ACC112 (cell line): Measurements from ENCODE around the gene ASAP2.

Source experiments
- H2AFZ ChIP-seq: fragments of 200-600 bp; sonication (generic); one replicate; pipeline ENCODE4 v1.6.0; 2017; ENCODE audit warnings: antibody characterized with exemption, low read length; ENCODE audit not compliant: unreplicated experiment
- H3K27ac ChIP-seq: fragments of 200-600 bp; sonication (generic); 2 replicates; pipeline ENCODE4 v1.5.1; 2014; ENCODE audit warnings: low read depth, mild to moderate bottlenecking, antibody characterized with exemption, low read length, moderate library complexity
- H3K27me3 ChIP-seq: fragments of 200-600 bp; sonication (generic); 2 replicates; pipeline ENCODE4 v1.6.1; 2014; ENCODE audit warnings: mild to moderate bottlenecking, antibody characterized with exemption, low read length, moderate library complexity, mixed read lengths; ENCODE audit not compliant: insufficient read depth
- H3K36me3 ChIP-seq: fragments of 200-600 bp; sonication (generic); 2 replicates; pipeline ENCODE4 v1.6.1; 2016; ENCODE audit warnings: mild to moderate bottlenecking, antibody characterized with exemption, low read length, moderate library complexity, mixed read lengths; ENCODE audit not compliant: insufficient read depth
- H3K4me1 ChIP-seq: fragments of 200-600 bp; sonication (generic); one replicate; pipeline ENCODE4 v1.6.1; 2016; ENCODE audit warnings: low read length, mixed read lengths; ENCODE audit not compliant: insufficient read depth, unreplicated experiment, control insufficient read depth
- H3K4me3 ChIP-seq: fragments of 200-600 bp; sonication (generic); 2 replicates; pipeline ENCODE4 v1.5.1; 2014; ENCODE audit warnings: mild to moderate bottlenecking, low read depth, low read length
- H3K79me2 ChIP-seq: fragments of 200-600 bp; sonication (generic); one replicate; pipeline ENCODE4 v1.6.0; 2016; ENCODE audit warnings: low read length; ENCODE audit not compliant: control insufficient read depth, unreplicated experiment, insufficient read depth

Gene ASAP2

GRCh38 chr2:9205963-9206948 is at the start of gene ASAP2:
Gene ASAP2 (plus strand): TSS chr2:9206812. CDS start chr2:9207105, 293 bp downstream.
- Histone ChIP-seq H3K79me2 (peaks cover 48% of the 10 kb centered on the region), H3K4me3 (peak within 1 kb of the TSS; percentile 99), H2AFZ (peak within 1 kb of the TSS; percentile 59), H3K27me3 (no peaks in the 10 kb centered on the region), H3K27ac (peak within 1 kb of the TSS; percentile 66), H3K4me1 (peaks cover 29% of the 10 kb centered on the region), H3K36me3 (no peaks in the 10 kb centered on the region)

DNA sequence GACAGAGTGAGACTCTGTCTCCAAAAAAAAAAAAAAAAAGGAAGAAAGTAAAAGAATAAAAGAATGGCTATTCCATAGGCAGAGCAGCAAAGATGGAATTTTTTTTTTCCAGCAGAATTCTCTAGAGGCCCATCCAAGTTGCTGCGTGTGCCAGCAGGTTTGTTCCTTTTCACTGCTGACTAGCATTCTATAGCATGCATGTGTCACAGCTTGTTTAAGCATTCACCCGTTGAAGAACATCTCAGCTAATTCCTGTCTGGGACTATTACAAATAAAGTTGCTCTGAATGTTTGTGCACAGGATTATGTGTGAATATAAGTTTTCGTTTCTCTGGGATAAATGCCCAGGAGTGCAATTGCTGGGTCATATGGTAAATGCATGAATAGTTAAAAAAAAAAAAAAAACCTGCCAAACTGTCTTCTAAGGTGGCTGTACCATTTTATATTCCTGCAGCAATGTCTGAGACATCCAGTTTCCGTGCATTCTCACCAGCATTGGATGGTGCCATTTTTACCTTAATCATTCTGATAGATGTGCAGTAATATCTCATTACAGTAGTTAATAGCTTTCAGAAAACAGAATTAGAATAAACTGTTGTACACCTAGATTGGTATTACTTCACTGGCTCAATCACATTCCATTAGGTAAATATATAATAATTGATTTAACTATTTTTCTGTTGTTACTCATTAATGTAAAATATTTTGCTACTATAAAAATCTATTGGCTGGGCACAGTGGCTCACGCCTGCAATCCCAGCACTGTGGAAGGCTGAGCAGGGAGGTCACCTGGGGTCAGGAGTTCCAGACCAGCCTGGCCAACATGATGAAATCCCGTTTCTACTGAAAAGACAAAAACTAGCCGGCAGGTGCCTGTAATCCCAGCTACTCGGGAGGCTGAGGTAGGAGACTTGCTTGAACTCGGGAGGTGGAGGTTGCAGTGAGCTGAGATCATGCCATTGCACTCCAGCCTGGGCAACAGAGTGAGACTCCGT is 47.5 kb upstream of the ASAP2 start:
- peaks cover 19% of the 10 kb centered on the region for H3K4me1 ChIP-seq
- H3K36me3 ChIP-seq: no peaks in the 10 kb centered on the region
- H3K4me3 ChIP-seq: no peak overlapping the region
- H3K27ac ChIP-seq: no peak overlapping the region
- no peaks in the 10 kb centered on the region for H3K79me2 ChIP-seq
- H3K27me3 ChIP-seq: no peaks in the 10 kb centered on the region
- H2AFZ ChIP-seq: no peak overlapping the region

DNA sequence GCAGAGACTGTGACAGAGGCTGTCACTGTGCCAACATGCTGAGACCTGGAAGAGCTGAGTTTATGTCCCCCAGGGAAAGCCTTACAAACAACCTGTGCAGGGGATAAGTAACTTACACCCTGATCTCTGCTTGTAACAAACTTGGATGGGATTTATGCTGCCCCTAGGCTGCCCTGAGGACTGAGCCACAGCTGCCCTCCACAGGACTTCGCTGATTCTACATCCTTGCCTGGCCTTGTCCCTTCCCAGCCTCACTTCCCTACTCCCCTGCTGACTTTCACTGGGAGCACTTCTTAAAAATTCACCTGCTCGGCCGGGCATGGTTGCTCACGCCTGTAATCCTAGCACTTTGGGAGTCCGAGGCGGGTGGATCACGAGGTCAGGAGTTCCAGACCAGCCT is 45.9 kb upstream of the ASAP2 start:
- Histone ChIP-seq H3K79me2 (no peaks in the 10 kb centered on the region), H3K27ac (no peak overlapping the region), H2AFZ (no peak overlapping the region), H3K36me3 (no peaks in the 10 kb centered on the region), H3K4me1 (peaks cover 20% of the 10 kb centered on the region), H3K4me3 (no peak overlapping the region), H3K27me3 (no peaks in the 10 kb centered on the region)

- Histone ChIP-seq H3K36me3 (no peaks in the 10 kb centered on the region), H3K79me2 (no peaks in the 10 kb centered on the region), H3K27ac (peak overlapping the region; percentile 69), H3K4me1 (peaks cover 20% of the 10 kb centered on the region), H3K4me3 (no peak overlapping the region), H3K27me3 (no peaks in the 10 kb centered on the region), H2AFZ (no peak overlapping the region)
Observed at GRCh38 chr2:9162841-9163240, 43.8 kb upstream of the ASAP2 start.

- peaks cover 20% of the 10 kb centered on the region for H3K4me1 ChIP-seq
- H3K79me2 ChIP-seq: no peaks in the 10 kb centered on the region
- peak overlapping the region; percentile 17 for H2AFZ ChIP-seq
- no peaks in the 10 kb centered on the region for H3K27me3 ChIP-seq
- H3K27ac ChIP-seq: peak overlapping the region; percentile 69
- no peaks in the 10 kb centered on the region for H3K36me3 ChIP-seq
- no peak overlapping the region for H3K4me3 ChIP-seq
Observed at GRCh38 chr2:9163306-9164111, 43.1 kb upstream of the ASAP2 start.

DNA sequence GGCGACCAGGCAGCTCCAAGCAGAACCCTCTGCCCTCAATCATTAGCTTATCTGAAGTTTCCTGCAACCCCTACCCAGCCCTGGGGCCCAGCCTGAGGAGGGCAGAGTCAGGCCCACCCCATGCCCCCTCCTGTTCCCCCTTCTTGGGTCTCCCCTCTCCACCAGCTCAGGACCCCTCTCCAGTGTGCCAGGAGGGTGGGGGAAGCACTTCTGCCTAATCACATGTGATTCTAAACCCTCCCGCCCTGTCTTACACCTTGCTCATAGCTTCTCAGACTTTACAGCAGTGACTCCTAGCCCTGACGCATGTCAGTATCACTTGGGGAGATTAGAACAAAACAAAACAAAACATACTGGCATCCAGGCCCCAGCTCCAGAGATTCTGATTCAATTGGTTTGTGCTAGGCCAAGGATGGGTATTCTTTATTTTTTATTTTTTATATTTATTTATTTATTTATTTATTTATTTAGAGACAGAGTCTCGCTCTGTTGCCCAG is 42.5 kb upstream of the ASAP2 start:
- no peak overlapping the region for H3K4me3 ChIP-seq
- H3K27me3 ChIP-seq: no peaks in the 10 kb centered on the region
- H3K4me1 ChIP-seq: peaks cover 21% of the 10 kb centered on the region
- peak overlapping the region; percentile 69; the same call in 1 of the 2 replicates for H3K27ac ChIP-seq
- no peaks in the 10 kb centered on the region for H3K36me3 ChIP-seq
- H3K79me2 ChIP-seq: no peaks in the 10 kb centered on the region
- no peak overlapping the region for H2AFZ ChIP-seq

DNA sequence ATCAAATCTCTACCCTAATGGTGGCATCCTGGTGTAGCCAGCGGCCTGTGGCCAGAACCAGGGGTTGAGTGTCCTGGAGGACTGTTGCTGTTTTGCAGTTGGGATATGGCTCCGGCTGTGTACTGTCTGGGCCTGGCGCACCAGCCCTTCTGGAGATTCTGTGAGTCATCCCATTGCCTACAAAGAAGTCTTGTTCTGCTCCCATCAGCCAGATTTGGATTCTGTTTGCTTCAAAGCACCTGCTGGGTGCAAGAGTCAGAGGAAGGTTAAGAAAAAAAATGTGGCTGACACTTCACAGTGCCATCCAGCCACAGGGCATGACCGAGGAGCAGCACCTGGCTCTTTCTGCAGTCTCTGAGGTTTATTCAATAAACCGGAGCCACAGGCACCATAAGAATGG is 41.0 kb upstream of the ASAP2 start:
- Histone ChIP-seq H3K4me1 (peaks cover 21% of the 10 kb centered on the region), H3K27me3 (no peaks in the 10 kb centered on the region), H3K79me2 (no peaks in the 10 kb centered on the region), H3K27ac (no peak overlapping the region), H2AFZ (no peak overlapping the region), H3K4me3 (no peak overlapping the region), H3K36me3 (no peaks in the 10 kb centered on the region)

DNA sequence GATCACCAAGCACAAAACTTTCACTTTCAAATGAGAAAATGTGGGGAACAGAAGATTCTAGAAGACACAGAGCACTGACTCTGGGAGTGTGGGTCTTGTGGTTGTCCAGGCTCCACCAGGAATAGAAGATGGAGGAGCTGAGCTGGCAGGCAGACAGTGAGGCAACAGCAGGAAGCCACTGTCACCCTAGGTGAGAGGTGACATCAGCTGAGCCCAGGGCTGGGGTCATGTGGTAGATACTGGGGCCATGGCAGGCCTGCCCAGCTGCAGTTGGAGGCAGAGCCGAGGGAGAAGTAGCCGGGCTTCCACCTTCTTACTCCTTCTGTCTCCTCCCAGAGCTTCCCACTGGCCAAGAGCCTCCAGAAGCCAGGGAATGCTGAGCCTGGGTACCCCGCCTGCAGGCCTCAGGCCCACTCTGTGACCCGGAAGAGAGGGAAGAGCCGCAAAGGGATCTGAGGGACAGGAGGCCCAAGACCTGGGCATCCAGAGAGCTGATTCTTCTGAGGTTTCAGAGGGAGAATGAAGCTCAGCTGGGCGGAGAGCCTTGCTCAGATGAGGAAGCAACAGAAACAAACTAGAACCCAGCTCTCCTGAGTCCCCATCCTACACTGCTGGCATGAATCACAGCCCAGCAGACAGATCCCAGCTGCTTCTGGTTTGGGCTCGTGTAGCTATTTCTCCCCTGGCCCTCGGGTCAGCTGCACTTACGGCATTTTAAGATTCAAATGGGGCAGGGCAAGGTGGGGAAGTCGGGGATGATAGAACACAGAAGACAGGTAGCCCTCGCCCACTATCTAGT is 39.8 kb upstream of the ASAP2 start:
- H3K27ac ChIP-seq: no peak overlapping the region
- no peak overlapping the region for H3K4me3 ChIP-seq
- peaks cover 21% of the 10 kb centered on the region for H3K4me1 ChIP-seq
- H3K79me2 ChIP-seq: no peaks in the 10 kb centered on the region
- H3K27me3 ChIP-seq: no peaks in the 10 kb centered on the region
- no peaks in the 10 kb centered on the region for H3K36me3 ChIP-seq
- no peak overlapping the region for H2AFZ ChIP-seq

DNA sequence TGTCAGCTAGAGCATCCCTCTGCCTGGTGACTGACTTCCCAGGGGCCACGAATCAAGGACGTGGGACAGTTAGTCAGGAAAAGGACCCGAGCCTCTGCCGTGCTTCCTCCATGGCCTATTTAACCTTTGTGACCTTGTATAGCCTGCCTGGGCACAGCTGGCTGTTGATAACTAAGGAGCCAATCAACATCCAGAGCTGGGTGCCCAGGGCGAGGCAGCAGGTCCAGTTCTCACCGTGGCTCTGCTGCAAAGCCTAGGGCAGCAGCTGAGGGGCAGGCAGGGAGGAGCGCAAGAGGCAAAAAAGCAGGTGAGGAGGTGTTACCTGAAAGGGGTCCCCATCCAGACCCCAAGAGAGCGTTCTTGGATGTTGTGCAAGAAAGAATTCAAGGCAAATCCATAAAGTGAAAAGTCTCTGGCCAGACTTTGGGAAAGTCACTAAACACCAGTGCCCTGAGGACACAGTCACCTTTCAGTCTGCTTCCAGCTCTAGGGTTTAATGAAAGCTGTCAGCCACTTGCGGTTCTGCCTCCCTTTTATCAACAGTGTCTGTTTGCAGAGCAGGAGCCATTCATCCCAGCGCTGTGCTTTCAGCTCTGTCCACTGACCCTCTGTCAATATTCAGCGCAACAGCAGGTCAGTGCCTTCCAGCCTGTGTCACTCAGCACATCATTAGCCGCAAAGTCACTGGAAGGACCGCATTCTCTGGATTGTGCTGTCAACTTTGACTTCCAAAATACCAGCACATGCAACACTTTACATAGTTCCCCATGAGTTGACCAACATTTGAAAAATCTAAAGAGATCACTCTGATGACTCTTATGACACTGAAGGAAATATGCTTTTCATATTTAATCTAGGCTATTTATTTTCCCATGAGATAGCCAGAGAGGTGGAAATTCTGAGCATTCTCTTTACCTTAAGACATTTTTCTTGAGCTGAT is 38.6 kb upstream of the ASAP2 start:
- H3K27ac ChIP-seq: no peak overlapping the region
- H3K4me1 ChIP-seq: peaks cover 18% of the 10 kb centered on the region
- no peaks in the 10 kb centered on the region for H3K79me2 ChIP-seq
- no peak overlapping the region for H3K4me3 ChIP-seq
- no peak overlapping the region for H2AFZ ChIP-seq
- no peaks in the 10 kb centered on the region for H3K36me3 ChIP-seq
- H3K27me3 ChIP-seq: no peaks in the 10 kb centered on the region
